Calu3 (cell line): ENCODE results near the gene ELAVL3. TPM values are rescaled to one million over a fixed set of nuclear protein-coding genes. Genes with fewer than 3 reads are reported as not detected.

Experiments used
- BruUV-seq: library from RNA; stranded (reverse); fragments of 400-500 nt; replicated peaks from 2 replicates; lab custom pipeline; 2021; lab: Mats Ljungman, UMichigan
- CTCF ChIA-PET: fragments of 300-600 bp; sonication (Branson Sonifier 250); formaldehyde crosslinking; loops from one replicate; lab custom pipeline; 2022; ENCODE audit warnings: antibody characterized with exemption; lab: Charles Lee
- DNase-seq: peaks from one replicate; pipeline ENCODE4 v3.0.0; 2022
- H3K27ac Mint-ChIP-seq: one replicate; pipeline ENCODE4 v1.8.0; 2022; ENCODE audit warnings: mixed read lengths; ENCODE audit not compliant: unreplicated experiment
- H3K27me3 Mint-ChIP-seq: one replicate; pipeline ENCODE4 v1.8.0; 2022; ENCODE audit warnings: mixed read lengths; ENCODE audit not compliant: unreplicated experiment
- H3K36me3 Mint-ChIP-seq: one replicate; pipeline ENCODE4 v1.8.0; 2022; ENCODE audit warnings: mild to moderate bottlenecking, moderate library complexity, mixed read lengths; ENCODE audit not compliant: insufficient read depth, unreplicated experiment
- H3K4me1 Mint-ChIP-seq: one replicate; pipeline ENCODE4 v1.8.0; 2022; ENCODE audit warnings: mild to moderate bottlenecking, low read depth, mixed read lengths; ENCODE audit not compliant: unreplicated experiment
- H3K4me3 Mint-ChIP-seq: one replicate; pipeline ENCODE4 v1.8.0; 2022; ENCODE audit warnings: mild to moderate bottlenecking, low read depth, moderate library complexity, mixed read lengths; ENCODE audit not compliant: unreplicated experiment
- H3K9me3 Mint-ChIP-seq: one replicate; pipeline ENCODE4 v1.8.0; 2022; ENCODE audit warnings: low read depth, mixed read lengths; ENCODE audit not compliant: unreplicated experiment
- intact Hi-C: fragments of 100-400 bp; cut with micrococcal nuclease; formaldehyde crosslinking; loops from one replicate; pipeline ENCODE4 v1.10.0; 2022; ENCODE audit not compliant: unreplicated experiment
- total RNA-seq: library from RNA; stranded (reverse); gene quantifications from 2 replicates; pipeline ENCODE4 v1.2.3, GENCODE V29; 2022
- TF ChIP-seq, protein P1 (sequence below): fragments of 200-600 bp; IDR thresholded peaks from one replicate; pipeline ENCODE4 v1.8.0; 2022; ENCODE audit warnings: antibody characterized with exemption; ENCODE audit not compliant: unreplicated experiment

Gene ELAVL3
- total RNA-seq, 1 experiment from 2014 or later: not detected

DNA sequence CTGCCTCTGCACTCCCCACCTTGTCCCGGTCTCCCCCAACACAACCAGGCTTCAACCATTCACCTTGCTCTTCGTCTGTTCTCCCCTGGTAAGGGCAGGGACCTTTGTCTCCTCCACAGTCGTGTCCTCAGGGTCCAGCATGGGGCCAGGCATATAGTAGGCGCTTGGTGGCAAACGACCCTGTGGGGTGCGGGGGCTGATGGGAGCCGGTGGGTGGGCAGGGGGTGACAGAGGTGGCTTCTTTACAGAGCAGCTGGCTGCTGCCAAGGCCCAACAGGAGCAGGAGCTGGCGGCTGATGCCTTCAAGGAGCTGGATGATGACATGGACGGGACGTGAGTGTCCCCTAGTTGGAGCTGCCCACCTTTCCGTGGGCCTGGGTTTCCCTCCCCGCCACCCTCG is 35.7 kb downstream of the ELAVL3 start:
- BruUV-seq: no TSS peak
- no peaks in the 10 kb centered on the region for H3K4me1 Mint-ChIP-seq
- H3K9me3 Mint-ChIP-seq: no peaks in the 10 kb centered on the region
- H3K27me3 Mint-ChIP-seq: no peaks in the 10 kb centered on the region
- peaks cover 24% of the 10 kb centered on the region for H3K36me3 Mint-ChIP-seq
- no peak for DNase-seq
- CTCF ChIA-PET: no interaction called here
- no peak overlapping the region for H3K4me3 Mint-ChIP-seq
- intact Hi-C loops: loop anchor here (10.0 kb wide), 1 partner anchor 150 kb away; the partner anchor contains the start of gene TSPAN16
- H3K27ac Mint-ChIP-seq: no peak overlapping the region
- TF ChIP-seq, protein P1, sequence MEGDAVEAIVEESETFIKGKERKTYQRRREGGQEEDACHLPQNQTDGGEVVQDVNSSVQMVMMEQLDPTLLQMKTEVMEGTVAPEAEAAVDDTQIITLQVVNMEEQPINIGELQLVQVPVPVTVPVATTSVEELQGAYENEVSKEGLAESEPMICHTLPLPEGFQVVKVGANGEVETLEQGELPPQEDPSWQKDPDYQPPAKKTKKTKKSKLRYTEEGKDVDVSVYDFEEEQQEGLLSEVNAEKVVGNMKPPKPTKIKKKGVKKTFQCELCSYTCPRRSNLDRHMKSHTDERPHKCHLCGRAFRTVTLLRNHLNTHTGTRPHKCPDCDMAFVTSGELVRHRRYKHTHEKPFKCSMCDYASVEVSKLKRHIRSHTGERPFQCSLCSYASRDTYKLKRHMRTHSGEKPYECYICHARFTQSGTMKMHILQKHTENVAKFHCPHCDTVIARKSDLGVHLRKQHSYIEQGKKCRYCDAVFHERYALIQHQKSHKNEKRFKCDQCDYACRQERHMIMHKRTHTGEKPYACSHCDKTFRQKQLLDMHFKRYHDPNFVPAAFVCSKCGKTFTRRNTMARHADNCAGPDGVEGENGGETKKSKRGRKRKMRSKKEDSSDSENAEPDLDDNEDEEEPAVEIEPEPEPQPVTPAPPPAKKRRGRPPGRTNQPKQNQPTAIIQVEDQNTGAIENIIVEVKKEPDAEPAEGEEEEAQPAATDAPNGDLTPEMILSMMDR: no peak

DNA sequence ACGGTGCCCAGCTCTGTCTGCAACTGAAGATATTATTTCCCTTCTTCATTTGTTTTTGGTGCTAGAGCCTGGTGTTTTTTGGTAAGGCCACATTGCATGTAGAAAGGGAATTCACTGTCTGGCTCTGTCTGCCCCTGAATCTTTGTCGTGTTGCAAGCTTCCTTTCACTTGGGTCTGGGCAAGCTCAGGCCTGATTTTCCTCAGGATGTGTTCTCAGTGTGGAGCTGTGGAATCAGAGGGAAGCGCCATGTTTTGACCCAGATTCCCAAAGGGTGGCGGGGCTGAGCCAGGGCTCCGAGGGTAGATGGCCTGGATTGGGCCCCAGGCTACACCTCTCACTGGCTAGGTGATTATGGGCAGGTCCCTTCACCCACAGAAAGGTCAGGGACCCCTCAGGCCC is 36.8 kb downstream of the ELAVL3 start:
- intact Hi-C loops: loop anchor here (10.0 kb wide), 1 partner anchor 149 kb away; the partner anchor contains the start of gene TSPAN16
- Mint-ChIP-seq H3K9me3 (no peaks in the 10 kb centered on the region), H3K27me3 (no peaks in the 10 kb centered on the region), H3K4me3 (no peak overlapping the region), H3K4me1 (no peaks in the 10 kb centered on the region), H3K36me3 (peaks cover 22% of the 10 kb centered on the region), H3K27ac (no peak overlapping the region)
- no peak for DNase-seq
- CTCF ChIA-PET: interaction anchor here (0.6 to 0.9 kb wide), 2 partner anchors 310 to 797 kb away, joined by 3 to 4 read pairs; no protein-coding TSS in a partner anchor
- TF ChIP-seq, protein P1: no peak
- BruUV-seq: no TSS peak

DNA sequence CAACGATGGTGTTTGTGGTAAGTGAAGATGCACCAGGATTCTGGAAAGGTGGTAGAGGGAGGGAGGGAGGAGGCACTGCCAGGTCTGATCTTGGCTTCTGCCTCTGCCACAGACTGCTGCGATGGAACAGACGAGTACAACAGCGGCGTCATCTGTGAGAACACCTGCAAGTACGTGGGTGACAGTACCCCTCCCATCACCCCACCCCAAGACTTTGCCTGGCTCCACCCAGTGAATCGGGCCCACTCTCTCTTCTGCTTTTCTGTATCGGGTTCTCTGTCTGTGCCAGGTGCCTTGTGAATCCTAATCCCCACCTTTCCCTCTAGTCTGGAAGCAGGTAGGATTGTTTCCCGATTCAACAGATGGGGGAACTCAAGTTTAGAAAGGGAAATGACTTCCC is 42.9 kb downstream of the ELAVL3 start:
- intact Hi-C loops: no loop called here
- CTCF ChIA-PET: no interaction called here
- Mint-ChIP-seq H3K9me3 (no peaks in the 10 kb centered on the region), H3K27me3 (no peaks in the 10 kb centered on the region), H3K36me3 (peaks cover 43% of the 10 kb centered on the region), H3K4me1 (no peaks in the 10 kb centered on the region), H3K27ac (no peak overlapping the region), H3K4me3 (no peak overlapping the region)
- TF ChIP-seq, protein P1: no peak
- DNase-seq: no peak
- TSS peak; percentile 16 for BruUV-seq

DNA sequence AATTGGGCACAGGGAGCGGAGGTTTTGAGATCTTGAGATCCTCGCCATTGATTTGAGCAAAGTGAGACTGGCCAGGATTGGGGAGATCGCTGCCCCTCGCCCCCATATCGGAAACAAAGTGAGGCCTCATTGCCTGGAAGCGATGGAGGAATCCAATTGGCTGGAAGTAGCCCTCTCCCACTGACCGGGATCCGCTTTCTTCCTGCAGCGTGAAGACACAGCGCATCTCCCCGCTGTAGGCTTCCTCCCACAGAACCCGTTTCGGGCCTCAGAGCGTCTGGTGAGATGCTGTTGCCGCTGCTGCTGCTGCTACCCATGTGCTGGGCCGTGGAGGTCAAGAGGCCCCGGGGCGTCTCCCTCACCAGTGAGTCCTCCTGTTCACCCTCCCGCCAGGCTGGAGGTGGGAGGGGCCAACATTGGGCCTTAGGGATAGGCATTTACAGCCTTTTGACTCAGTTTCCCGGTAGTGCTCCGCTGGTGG is 45.0 kb downstream of the ELAVL3 start:
- TSS peak; percentile 84 for BruUV-seq
- peaks cover 38% of the 10 kb centered on the region for H3K36me3 Mint-ChIP-seq
- H3K27ac Mint-ChIP-seq: peak overlapping the region; percentile 88
- peak; percentile 4 for DNase-seq
- H3K4me3 Mint-ChIP-seq: peak overlapping the region; percentile 91
- TF ChIP-seq, protein P1: no peak
- no peaks in the 10 kb centered on the region for H3K4me1 Mint-ChIP-seq
- intact Hi-C loops: no loop called here
- CTCF ChIA-PET: interaction anchor here (0.5 to 1.4 kb wide), 10 partner anchors 13 to 171 kb away, joined by 3 to 14 read pairs (median 4); partner anchors contain the start of genes CCDC159, EPOR, SWSAP1 and TMEM205
- no peaks in the 10 kb centered on the region for H3K9me3 Mint-ChIP-seq
- no peaks in the 10 kb centered on the region for H3K27me3 Mint-ChIP-seq
